ENCODE data around the gene IQCK. TPM values are rescaled to one million over a fixed set of nuclear protein-coding genes. Genes with fewer than 3 reads are reported as not detected.

The IQCK gene
- polyA plus RNA-seq, 2 of the 4 experiments (the other 2 are of a cell fraction) = 10.3 to 15.6 TPM

DNA sequence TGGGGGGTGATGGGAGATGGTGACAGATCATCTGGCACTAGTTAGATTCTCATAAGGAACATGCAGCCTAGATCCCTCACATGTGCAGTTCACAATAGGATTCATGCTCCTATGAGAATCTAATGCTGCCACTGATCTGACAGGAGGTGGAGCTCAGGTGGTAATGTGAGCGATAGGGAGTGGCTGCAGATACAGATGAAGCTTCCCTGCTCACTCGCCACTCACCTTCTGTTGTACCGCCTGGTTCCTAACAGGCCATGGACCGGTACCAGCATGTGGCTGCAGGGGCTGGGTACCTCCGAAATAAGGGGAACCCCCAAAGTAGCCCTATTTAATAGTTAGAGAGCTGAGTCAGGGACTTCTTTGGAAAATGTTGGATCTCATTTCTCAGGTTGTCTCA lies 106.1 kb downstream of the IQCK start:
- Histone ChIP-seq H3K27ac (no peak overlapping the region), H3K4me2 (no peak overlapping the region), H3K4me3 (no peak overlapping the region), H3K9me3 (no peaks in the 10 kb centered on the region), H3K4me1 (peaks cover 12% of the 10 kb centered on the region; the same call in 1 of the 3 replicates)
- WGBS (ENCODE audit: missing lambda C conversion rate) = 92% methylated on average over 5 of the region's 5 CpGs
- no peak for DNase-seq (ENCODE audit: low read depth in 1 of 2, low spot score in 1 of 2)
- FAIRE-seq = no peak
- ChIA-PET CTCF (interaction anchor here (1.0 to 1.1 kb wide), 2 partner anchors 20 to 738 kb away, joined by 3 read pairs; no protein-coding TSS in a partner anchor), POLR2A (no interaction called here)
- TF ChIP-seq ZNF302 (CRISPR knock-in tag; IDR thresholded peaks at IDR 0.05) = no peak
- no peak for TF ChIP-seq CBX2 (IDR thresholded peaks at IDR 0.05; ENCODE audit: borderline replicate concordance, low read depth)
- TF ChIP-seq, protein P1, sequence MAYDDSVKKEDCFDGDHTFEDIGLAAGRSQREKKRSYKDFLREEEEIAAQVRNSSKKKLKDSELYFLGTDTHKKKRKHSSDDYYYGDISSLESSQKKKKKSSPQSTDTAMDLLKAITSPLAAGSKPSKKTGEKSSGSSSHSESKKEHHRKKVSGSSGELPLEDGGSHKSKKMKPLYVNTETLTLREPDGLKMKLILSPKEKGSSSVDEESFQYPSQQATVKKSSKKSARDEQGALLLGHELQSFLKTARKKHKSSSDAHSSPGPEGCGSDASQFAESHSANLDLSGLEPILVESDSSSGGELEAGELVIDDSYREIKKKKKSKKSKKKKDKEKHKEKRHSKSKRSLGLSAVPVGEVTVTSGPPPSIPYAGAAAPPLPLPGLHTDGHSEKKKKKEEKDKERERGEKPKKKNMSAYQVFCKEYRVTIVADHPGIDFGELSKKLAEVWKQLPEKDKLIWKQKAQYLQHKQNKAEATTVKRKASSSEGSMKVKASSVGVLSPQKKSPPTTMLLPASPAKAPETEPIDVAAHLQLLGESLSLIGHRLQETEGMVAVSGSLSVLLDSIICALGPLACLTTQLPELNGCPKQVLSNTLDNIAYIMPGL (CRISPR knock-in tag; IDR thresholded peaks at IDR 0.05; ENCODE audit: borderline replicate concordance) = no peak
- no peak for TF ChIP-seq ZFP36 (IDR thresholded peaks at IDR 0.05; ENCODE audit: borderline replicate concordance, partially characterized antibody)
- TF ChIP-seq, protein P2, sequence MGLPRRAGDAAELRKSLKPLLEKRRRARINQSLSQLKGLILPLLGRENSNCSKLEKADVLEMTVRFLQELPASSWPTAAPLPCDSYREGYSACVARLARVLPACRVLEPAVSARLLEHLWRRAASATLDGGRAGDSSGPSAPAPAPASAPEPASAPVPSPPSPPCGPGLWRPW (IDR thresholded peaks at IDR 0.05) = no peak
- TF ChIP-seq, protein P3, sequence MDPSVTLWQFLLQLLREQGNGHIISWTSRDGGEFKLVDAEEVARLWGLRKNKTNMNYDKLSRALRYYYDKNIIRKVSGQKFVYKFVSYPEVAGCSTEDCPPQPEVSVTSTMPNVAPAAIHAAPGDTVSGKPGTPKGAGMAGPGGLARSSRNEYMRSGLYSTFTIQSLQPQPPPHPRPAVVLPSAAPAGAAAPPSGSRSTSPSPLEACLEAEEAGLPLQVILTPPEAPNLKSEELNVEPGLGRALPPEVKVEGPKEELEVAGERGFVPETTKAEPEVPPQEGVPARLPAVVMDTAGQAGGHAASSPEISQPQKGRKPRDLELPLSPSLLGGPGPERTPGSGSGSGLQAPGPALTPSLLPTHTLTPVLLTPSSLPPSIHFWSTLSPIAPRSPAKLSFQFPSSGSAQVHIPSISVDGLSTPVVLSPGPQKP (IDR thresholded peaks at IDR 0.05; ENCODE audit: low read depth, low read length) = no peak
- no peak for TF ChIP-seq SREBF2 (IDR thresholded peaks at IDR 0.05)
- TF ChIP-seq, protein P4, sequence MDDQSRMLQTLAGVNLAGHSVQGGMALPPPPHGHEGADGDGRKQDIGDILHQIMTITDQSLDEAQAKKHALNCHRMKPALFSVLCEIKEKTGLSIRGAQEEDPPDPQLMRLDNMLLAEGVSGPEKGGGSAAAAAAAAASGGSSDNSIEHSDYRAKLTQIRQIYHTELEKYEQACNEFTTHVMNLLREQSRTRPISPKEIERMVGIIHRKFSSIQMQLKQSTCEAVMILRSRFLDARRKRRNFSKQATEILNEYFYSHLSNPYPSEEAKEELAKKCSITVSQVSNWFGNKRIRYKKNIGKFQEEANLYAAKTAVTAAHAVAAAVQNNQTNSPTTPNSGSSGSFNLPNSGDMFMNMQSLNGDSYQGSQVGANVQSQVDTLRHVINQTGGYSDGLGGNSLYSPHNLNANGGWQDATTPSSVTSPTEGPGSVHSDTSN (IDR thresholded peaks at IDR 0.05) = no peak
- no peak for TF ChIP-seq MYC (IDR thresholded peaks at IDR 0.05; ENCODE audit: borderline replicate concordance, low read length)
- TF ChIP-seq HOXB5 (CRISPR knock-in tag; IDR thresholded peaks at IDR 0.05) = no peak
- no peak for TF ChIP-seq CHD4 (IDR thresholded peaks at IDR 0.05; ENCODE audit: borderline replicate concordance)
- no peak for TF ChIP-seq FOSL2 (IDR thresholded peaks at IDR 0.05)
- no peak for TF ChIP-seq FOSL2 (CRISPR knock-in tag; IDR thresholded peaks at IDR 0.05)
- no peak for TF ChIP-seq MAFK (IDR thresholded peaks at IDR 0.05; ENCODE audit: partially characterized antibody)
- TF ChIP-seq CBX8 (IDR thresholded peaks at IDR 0.05) = no peak
- no peak for TF ChIP-seq TP53 (CRISPR knock-in tag; IDR thresholded peaks at IDR 0.05)
- ATAC-seq = no peak

DNA sequence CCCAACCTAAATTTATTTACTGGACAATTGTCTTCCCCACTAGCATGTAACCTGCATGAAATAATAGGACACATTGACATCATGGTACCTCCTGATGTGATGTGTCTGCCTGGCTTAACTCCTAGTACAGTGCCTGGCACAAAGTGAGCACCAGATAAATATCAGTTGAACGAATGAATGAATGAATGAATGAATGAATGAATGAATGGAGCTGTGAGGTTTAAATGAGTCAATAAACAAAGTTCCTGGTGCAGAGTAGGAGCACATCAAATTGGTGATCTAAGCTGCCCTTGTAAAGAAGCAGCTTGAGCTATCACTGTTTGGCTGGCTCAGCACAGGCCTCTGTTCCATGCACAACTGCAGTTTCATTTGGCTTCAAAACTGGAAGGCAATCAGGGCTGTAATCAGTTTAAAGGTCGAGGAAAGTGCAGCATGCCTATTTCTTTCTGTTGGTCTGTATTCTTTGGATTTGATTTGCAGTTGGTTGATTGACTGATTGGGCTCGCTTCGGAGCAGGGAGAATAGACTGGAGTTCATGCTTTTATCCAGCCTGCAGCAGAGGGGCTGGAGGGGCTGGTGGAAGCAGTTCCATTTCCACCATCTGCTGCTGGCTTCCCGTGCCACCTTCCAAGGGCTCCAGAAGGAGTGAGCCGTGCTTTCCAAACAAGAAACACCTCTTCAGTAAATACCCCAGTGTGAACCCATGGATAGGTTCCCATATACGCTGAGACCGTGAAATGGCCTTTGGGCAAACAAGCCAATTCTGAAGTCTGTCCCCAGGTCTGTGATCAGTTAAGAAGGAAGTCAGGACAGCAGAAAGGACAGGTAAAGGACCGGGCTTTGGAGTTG lies 112.0 kb downstream of the IQCK start:
- TF ChIP-seq, protein P2 (IDR thresholded peaks at IDR 0.05) = no peak
- TF ChIP-seq BHLHE40 (IDR thresholded peaks at IDR 0.05; ENCODE audit: low read depth, low read length) = no peak
- no peak for DNase-seq (ENCODE audit: low read depth in 1 of 2, low spot score in 1 of 2)
- H3K9me3 ChIP-seq = no peaks in the 10 kb centered on the region
- 85% methylated on average over 9 of the region's 9 CpGs for WGBS (ENCODE audit: missing lambda C conversion rate)
- peaks cover 11% of the 10 kb centered on the region; the same call in 2 of the 3 replicates for H3K4me1 ChIP-seq
- ChIA-PET POLR2A (interaction anchor here (0.6 kb wide), 1 partner anchor 236 kb away, joined by 5 read pairs; no protein-coding TSS in a partner anchor), CTCF (interaction anchor here (1.3 to 1.7 kb wide), 3 partner anchors 11 to 15 kb away, joined by 3 to 6 read pairs (median 4); no protein-coding TSS in a partner anchor)
- no peak overlapping the region for H3K4me2 ChIP-seq
- no peak for FAIRE-seq
- no peak overlapping the region for H3K4me3 ChIP-seq
- no peak overlapping the region for H3K27ac ChIP-seq
- no peak for ATAC-seq

Data from A549 (cell line).